Measurements from ENCODE around the gene GSDMA. TPM values are rescaled to one million over a fixed set of nuclear protein-coding genes. Genes with fewer than 3 reads are reported as not detected.
A peak's percentile ranks its signal among the peaks of the same experiment; 100 is the strongest.

The GSDMA gene
- polyA plus RNA-seq, 3 donors: not detected

- Histone ChIP-seq H3K79me2 (ENCODE audit: insufficient read depth, low read length) (no peaks in the 10 kb centered on the region), H2AFZ (ENCODE audit: insufficient read depth, low read depth, low read length, poor library complexity, severe bottlenecking) (no peak overlapping the region), H3K9me3 (replicated peaks in 1 of 2; ENCODE audit: control insufficient read depth in 1 of 2, insufficient read depth in 1 of 2, low read length in 2 of 2) (no peaks in the 10 kb centered on the region), H3K4me2 (replicated peaks; ENCODE audit: extremely low read depth, low read length, poor library complexity, severe bottlenecking) (no peak overlapping the region), H3K4me1 (ENCODE audit: control insufficient read depth in 1 of 2, insufficient read depth in 2 of 2, low read length in 2 of 2) (peaks cover 12 to 13% of the 10 kb centered on the region in 2 donors), H3K9ac (ENCODE audit: insufficient read depth, low read length, poor library complexity, severe bottlenecking) (no peak overlapping the region), H3K36me3 (replicated peaks in 1 of 2; ENCODE audit: control insufficient read depth in 1 of 2, insufficient read depth in 2 of 2, low read length in 2 of 2) (no peaks in the 10 kb centered on the region), H3K27me3 (ENCODE audit: control insufficient read depth in 2 of 2, insufficient read depth in 2 of 2, low read length in 2 of 2) (no peaks in the 10 kb centered on the region), H3K4me3 (replicated peaks in 1 of 3; ENCODE audit: low read depth in 2 of 3, low read length in 3 of 3) (no peak overlapping the region), H4K20me1 (ENCODE audit: insufficient read depth, low read length) (no peaks in the 10 kb centered on the region), H3K27ac (ENCODE audit: low read depth in 1 of 2, low read length in 2 of 2) (no peak overlapping the region)
- WGBS (ENCODE audit: insufficient coverage): 20% methylated on average over 1 of the region's 2 CpGs
- H3K9me3 Mint-ChIP-seq: peaks cover 0 to 1% (median 0%) of the 10 kb centered on the region in 7 donors
- H3K4me1 Mint-ChIP-seq: peaks cover 20% of the 10 kb centered on the region
- no peak for DNase-seq
- no peaks in the 10 kb centered on the region for H3K36me3 Mint-ChIP-seq
- TF ChIP-seq CTCF (IDR thresholded peaks at IDR 0.05): no peak
- H3K27ac Mint-ChIP-seq: no peak overlapping the region
- intact Hi-C loops (cut with micrococcal nuclease): no loop called here
- no peak overlapping the region for H3K4me3 Mint-ChIP-seq
- H3K27me3 Mint-ChIP-seq (ENCODE audit: low read depth in 3 of 3): peaks cover 6 to 16% (median 8%) of the 10 kb centered on the region in 3 donors
These were observed 13.8 kb upstream of the GSDMA start for GRCh38 chr17:39949028-39949427.

GRCh38 chr17:39950871-39951348 is 11.9 kb upstream of the GSDMA start:
- intact Hi-C loops (cut with micrococcal nuclease): no loop called here
- Mint-ChIP-seq H3K36me3 (no peaks in the 10 kb centered on the region), H3K27ac (no peak overlapping the region), H3K9me3 (peaks cover 0 to 2% (median 0%) of the 10 kb centered on the region in 7 donors), H3K4me3 (no peak overlapping the region), H3K27me3 (ENCODE audit: low read depth in 3 of 3) (peaks cover 7 to 14% (median 9%) of the 10 kb centered on the region in 3 donors), H3K4me1 (peaks cover 20% of the 10 kb centered on the region)
- peak overlapping the region; percentile 11 for H2AFZ ChIP-seq (ENCODE audit: insufficient read depth, low read depth, low read length, poor library complexity, severe bottlenecking)
- no peak for DNase-seq
- no peak overlapping the region for H3K9ac ChIP-seq (ENCODE audit: insufficient read depth, low read length, poor library complexity, severe bottlenecking)
- no peaks in the 10 kb centered on the region for H3K36me3 ChIP-seq (replicated peaks in 1 of 2; ENCODE audit: control insufficient read depth in 1 of 2, insufficient read depth in 2 of 2, low read length in 2 of 2)
- H3K4me1 ChIP-seq (ENCODE audit: control insufficient read depth in 1 of 2, insufficient read depth in 2 of 2, low read length in 2 of 2): peaks cover 12 to 13% of the 10 kb centered on the region in 2 donors
- H3K27ac ChIP-seq (ENCODE audit: low read depth in 1 of 2, low read length in 2 of 2): no peak overlapping the region
- 79% methylated on average over 4 of the region's 5 CpGs for WGBS (ENCODE audit: insufficient coverage)
- no peaks in the 10 kb centered on the region for H4K20me1 ChIP-seq (ENCODE audit: insufficient read depth, low read length)
- TF ChIP-seq CTCF (IDR thresholded peaks at IDR 0.05): no peak
- H3K79me2 ChIP-seq (ENCODE audit: insufficient read depth, low read length): no peaks in the 10 kb centered on the region
- no peak overlapping the region for H3K4me3 ChIP-seq (replicated peaks in 1 of 3; ENCODE audit: low read depth in 2 of 3, low read length in 3 of 3)
- H3K4me2 ChIP-seq (replicated peaks; ENCODE audit: extremely low read depth, low read length, poor library complexity, severe bottlenecking): no peak overlapping the region
- no peaks in the 10 kb centered on the region for H3K9me3 ChIP-seq (replicated peaks in 1 of 2; ENCODE audit: control insufficient read depth in 1 of 2, insufficient read depth in 1 of 2, low read length in 2 of 2)
- H3K27me3 ChIP-seq (ENCODE audit: control insufficient read depth in 2 of 2, insufficient read depth in 2 of 2, low read length in 2 of 2): no peaks in the 10 kb centered on the region

Measured in CD14-positive monocyte (primary cell).